GM18526 (cell line): Measurements from ENCODE around the gene PREPL.

Source experiments
- POLR2A ChIP-seq: IDR thresholded peaks from 3 replicates; pipeline ENCODE4 v1.6.1; 2011; ENCODE audit not compliant: insufficient read length; ENCODE audit errors: extremely low read depth

Gene PREPL

GRCh38 chr2:44314362-44314761, 46.9 kb downstream of the PREPL start:
- no peak for TF ChIP-seq POLR2A

- TF ChIP-seq POLR2A: no peak
Observed at GRCh38 chr2:44310287-44310686, 51.0 kb downstream of the PREPL start.

GRCh38 chr2:44305882-44306281, 55.4 kb downstream of the PREPL start:
- no peak for TF ChIP-seq POLR2A

GRCh38 chr2:44304258-44304657, 57.0 kb downstream of the PREPL start:
- no peak for TF ChIP-seq POLR2A

GRCh38 chr2:44301111-44301510, 60.2 kb downstream of the PREPL start:
- TF ChIP-seq POLR2A: no peak

- no peak for TF ChIP-seq POLR2A
Observed at GRCh38 chr2:44299635-44300034, 61.7 kb downstream of the PREPL start.

- TF ChIP-seq POLR2A: no peak
Observed at GRCh38 chr2:44297431-44297830, 63.9 kb downstream of the PREPL start.

- no peak for TF ChIP-seq POLR2A
Observed at GRCh38 chr2:44296653-44297052, 64.6 kb downstream of the PREPL start.

- TF ChIP-seq POLR2A: no peak
Observed at GRCh38 chr2:44295633-44296359, 65.5 kb downstream of the PREPL start.

GRCh38 chr2:44295113-44295512, 66.2 kb downstream of the PREPL start:
- no peak for TF ChIP-seq POLR2A

GRCh38 chr2:44291281-44292248, 69.7 kb downstream of the PREPL start:
- no peak for TF ChIP-seq POLR2A

GRCh38 chr2:44290261-44290660, 71.0 kb downstream of the PREPL start:
- no peak for TF ChIP-seq POLR2A

- TF ChIP-seq POLR2A: no peak
Observed at GRCh38 chr2:44286884-44287638, 74.2 kb downstream of the PREPL start.

- no peak for TF ChIP-seq POLR2A
Observed at GRCh38 chr2:44286119-44286883, 75.0 kb downstream of the PREPL start.

GRCh38 chr2:44285174-44285573, 76.1 kb downstream of the PREPL start:
- TF ChIP-seq POLR2A: no peak

GRCh38 chr2:44283116-44283666, 78.1 kb downstream of the PREPL start:
- no peak for TF ChIP-seq POLR2A
